Progenitor cell of endocrine pancreas (in vitro differentiated cells): ENCODE measurements around the gene SLC25A20. TPM values are rescaled to one million over a fixed set of nuclear protein-coding genes. Genes with fewer than 3 reads are reported as not detected.

Source experiments
- DNase-seq: peaks from one replicate; pipeline ENCODE4 v3.0.0; 2021; ENCODE audit warnings: low spot score; ENCODE audit not compliant: unreplicated experiment
- H3K27ac Mint-ChIP-seq: 2 replicates; pipeline ENCODE4 v1.8.0; 2021; ENCODE audit warnings: mild to moderate bottlenecking, moderate library complexity, mixed read lengths
- H3K27me3 Mint-ChIP-seq: 2 replicates; pipeline ENCODE4 v1.8.0; 2021; ENCODE audit warnings: mixed read lengths
- H3K36me3 Mint-ChIP-seq: 2 replicates; pipeline ENCODE4 v1.8.0; 2022; ENCODE audit warnings: mixed read lengths; ENCODE audit not compliant: insufficient read depth
- H3K4me1 Mint-ChIP-seq: 2 replicates; pipeline ENCODE4 v1.8.0; 2021; ENCODE audit warnings: low read depth, mixed read lengths
- H3K4me3 Mint-ChIP-seq: 2 replicates; pipeline ENCODE4 v1.8.0; 2021; ENCODE audit warnings: low read depth, mild to moderate bottlenecking, moderate library complexity, mixed read lengths
- H3K9me3 Mint-ChIP-seq: 2 replicates; pipeline ENCODE4 v1.8.0; 2021; ENCODE audit warnings: low read depth, mixed read lengths
- total RNA-seq: library from RNA; stranded (reverse); gene quantifications from 2 replicates; pipeline ENCODE4 v1.2.1, GENCODE V29; 2021
- TF ChIP-seq, protein P1 (sequence below): fragments of 200-600 bp; sonication (generic); IDR thresholded peaks from one replicate; pipeline ENCODE4 v1.5.0; 2021; ENCODE audit warnings: antibody characterized with exemption, mild to moderate bottlenecking; ENCODE audit not compliant: unreplicated experiment

The SLC25A20 gene
- total RNA-seq, 1 donor from 2014 or later, result 17.1 TPM

- no peak for DNase-seq
- H3K27me3 Mint-ChIP-seq, result no peaks in the 10 kb centered on the region
- H3K4me1 Mint-ChIP-seq, result no peaks in the 10 kb centered on the region
- no peaks in the 10 kb centered on the region for H3K9me3 Mint-ChIP-seq
- H3K4me3 Mint-ChIP-seq, result no peak overlapping the region
- H3K27ac Mint-ChIP-seq, result no peak overlapping the region
- no peaks in the 10 kb centered on the region for H3K36me3 Mint-ChIP-seq
- TF ChIP-seq, protein P1, sequence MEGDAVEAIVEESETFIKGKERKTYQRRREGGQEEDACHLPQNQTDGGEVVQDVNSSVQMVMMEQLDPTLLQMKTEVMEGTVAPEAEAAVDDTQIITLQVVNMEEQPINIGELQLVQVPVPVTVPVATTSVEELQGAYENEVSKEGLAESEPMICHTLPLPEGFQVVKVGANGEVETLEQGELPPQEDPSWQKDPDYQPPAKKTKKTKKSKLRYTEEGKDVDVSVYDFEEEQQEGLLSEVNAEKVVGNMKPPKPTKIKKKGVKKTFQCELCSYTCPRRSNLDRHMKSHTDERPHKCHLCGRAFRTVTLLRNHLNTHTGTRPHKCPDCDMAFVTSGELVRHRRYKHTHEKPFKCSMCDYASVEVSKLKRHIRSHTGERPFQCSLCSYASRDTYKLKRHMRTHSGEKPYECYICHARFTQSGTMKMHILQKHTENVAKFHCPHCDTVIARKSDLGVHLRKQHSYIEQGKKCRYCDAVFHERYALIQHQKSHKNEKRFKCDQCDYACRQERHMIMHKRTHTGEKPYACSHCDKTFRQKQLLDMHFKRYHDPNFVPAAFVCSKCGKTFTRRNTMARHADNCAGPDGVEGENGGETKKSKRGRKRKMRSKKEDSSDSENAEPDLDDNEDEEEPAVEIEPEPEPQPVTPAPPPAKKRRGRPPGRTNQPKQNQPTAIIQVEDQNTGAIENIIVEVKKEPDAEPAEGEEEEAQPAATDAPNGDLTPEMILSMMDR, result no peak
Observed at GRCh38 chr3:48826451-48826850, 72.2 kb downstream of the SLC25A20 start.

- Mint-ChIP-seq H3K4me3 (no peak overlapping the region), H3K36me3 (no peaks in the 10 kb centered on the region), H3K27me3 (no peaks in the 10 kb centered on the region), H3K4me1 (no peaks in the 10 kb centered on the region), H3K27ac (no peak overlapping the region), H3K9me3 (no peaks in the 10 kb centered on the region)
- DNase-seq, result no peak
- TF ChIP-seq, protein P1, result no peak
Observed at GRCh38 chr3:48820612-48821324, 77.9 kb downstream of the SLC25A20 start.

DNA sequence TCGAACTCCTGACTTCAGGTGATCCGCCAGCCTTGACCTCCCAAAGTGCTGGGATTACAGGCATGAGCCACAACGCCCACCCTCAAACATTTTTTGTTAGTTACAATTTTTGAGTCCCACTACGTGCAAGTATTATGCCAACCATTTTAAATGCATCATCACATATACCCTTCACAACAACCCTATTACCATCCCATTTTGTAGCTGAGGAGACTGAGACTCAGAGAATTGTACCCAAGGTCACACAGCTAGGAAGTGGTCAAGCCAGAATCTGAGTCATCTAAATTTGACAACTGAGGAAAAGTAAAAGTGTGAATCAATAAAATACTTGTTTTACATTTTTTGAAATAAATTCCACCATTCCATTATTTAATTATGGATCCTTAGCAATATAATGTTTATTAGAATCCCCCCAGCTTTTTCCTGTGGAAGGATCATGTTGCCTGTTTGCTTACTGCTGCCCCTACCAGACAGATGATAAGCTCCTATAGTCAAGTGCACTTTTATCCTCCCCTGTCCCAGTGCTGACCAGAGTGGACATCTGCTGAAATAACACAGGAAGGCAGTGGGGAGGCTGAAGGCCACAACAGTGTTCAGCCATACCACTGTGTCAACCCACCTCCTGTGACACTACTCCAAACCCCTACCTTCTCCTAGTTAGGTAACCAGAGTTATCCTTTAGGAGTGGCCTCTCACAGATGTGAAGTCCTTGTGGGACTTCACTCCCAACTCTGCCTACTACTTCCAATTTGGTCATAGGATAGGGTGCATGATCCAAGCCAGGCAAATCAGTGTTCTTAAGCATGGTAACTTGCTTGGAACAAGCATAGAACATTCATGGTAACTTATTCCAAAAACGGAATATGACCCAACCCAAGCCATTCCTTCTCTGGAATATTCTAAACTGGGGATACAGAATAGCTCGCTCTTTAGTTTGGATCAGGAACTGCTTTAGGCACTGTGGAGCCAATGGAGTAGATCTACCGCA is 79.2 kb downstream of the SLC25A20 start:
- Mint-ChIP-seq H3K27me3 (no peaks in the 10 kb centered on the region), H3K4me1 (no peaks in the 10 kb centered on the region), H3K36me3 (no peaks in the 10 kb centered on the region), H3K4me3 (no peak overlapping the region), H3K9me3 (no peaks in the 10 kb centered on the region), H3K27ac (no peak overlapping the region)
- TF ChIP-seq, protein P1, result no peak
- no peak for DNase-seq

DNA sequence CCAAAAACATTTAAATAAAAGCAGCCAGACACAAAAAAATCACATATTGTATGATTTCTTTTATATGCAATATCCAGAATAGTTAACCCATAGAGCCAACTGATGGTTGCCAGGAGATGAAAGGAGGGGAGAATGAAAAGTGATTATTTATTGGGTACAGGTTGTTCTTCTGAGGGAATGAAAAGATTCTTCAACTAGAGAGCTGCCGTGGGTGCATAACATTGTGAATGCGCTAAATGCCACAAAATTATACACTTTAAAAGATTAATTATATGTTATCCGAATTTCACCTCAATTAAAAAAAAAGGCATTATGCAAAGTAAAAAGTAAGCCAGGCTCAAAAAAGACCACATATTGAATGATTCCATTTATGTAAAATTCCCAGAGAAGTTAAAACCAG is 87.2 kb downstream of the SLC25A20 start:
- no peak overlapping the region for H3K4me3 Mint-ChIP-seq
- H3K27ac Mint-ChIP-seq, result no peak overlapping the region
- H3K36me3 Mint-ChIP-seq, result no peaks in the 10 kb centered on the region
- DNase-seq, result no peak
- TF ChIP-seq, protein P1, result no peak
- H3K27me3 Mint-ChIP-seq, result no peaks in the 10 kb centered on the region
- peaks cover 3% of the 10 kb centered on the region for H3K9me3 Mint-ChIP-seq
- H3K4me1 Mint-ChIP-seq, result peaks cover 6% of the 10 kb centered on the region

Other genes with a start within 250 kb of the SLC25A20 start
- 14.9 and 15.2 TPM in 2 replicates for gene CELSR3, start 236.0 kb downstream of the SLC25A20 start, total RNA-seq
- 29.8 and 32.0 TPM in 2 replicates for gene NCKIPSD, start 213.0 kb downstream of the SLC25A20 start, total RNA-seq
- gene IP6K2, start 181.7 kb downstream of the SLC25A20 start, total RNA-seq, result 207 and 212 TPM in 2 replicates
- 30.0 and 34.5 TPM in 2 replicates for gene PRKAR2A, start 51.0 kb downstream of the SLC25A20 start, total RNA-seq
- 105 and 121 TPM in 2 replicates for gene ARIH2, start 20.0 kb upstream of the SLC25A20 start, total RNA-seq
- gene P4HTM, start 91.4 kb upstream of the SLC25A20 start, total RNA-seq, result 45.3 and 48.4 TPM in 2 replicates
- gene WDR6, start 108.5 kb upstream of the SLC25A20 start, total RNA-seq, result 369 and 414 TPM in 2 replicates
- 44.1 and 45.5 TPM in 2 replicates for gene DALRD3, start 119.7 kb upstream of the SLC25A20 start, total RNA-seq
- gene NDUFAF3, start 123.2 kb upstream of the SLC25A20 start, total RNA-seq, result 46.1 and 49.5 TPM in 2 replicates
- gene IMPDH2, start 130.5 kb upstream of the SLC25A20 start, total RNA-seq, result 197 and 206 TPM in 2 replicates
- 130 and 134 TPM in 2 replicates for gene QRICH1, start 195.2 kb upstream of the SLC25A20 start, total RNA-seq
- 402 and 417 TPM in 2 replicates for gene QARS1, start 205.9 kb upstream of the SLC25A20 start, total RNA-seq
- gene USP19, start 221.9 kb upstream of the SLC25A20 start, total RNA-seq, result 76.2 and 81.1 TPM in 2 replicates
- 273 and 278 TPM in 2 replicates for gene LAMB2, start 234.2 kb upstream of the SLC25A20 start, total RNA-seq